ENCODE data around the gene ARHGEF40. TPM values are rescaled to one million over a fixed set of nuclear protein-coding genes. Genes with fewer than 3 reads are reported as not detected.

Gene ARHGEF40
- total and polyA plus RNA-seq, 2 donors (not counting 1 experiment from before 2014, with no cell fraction given), result 1.0 to 1.7 TPM

DNA sequence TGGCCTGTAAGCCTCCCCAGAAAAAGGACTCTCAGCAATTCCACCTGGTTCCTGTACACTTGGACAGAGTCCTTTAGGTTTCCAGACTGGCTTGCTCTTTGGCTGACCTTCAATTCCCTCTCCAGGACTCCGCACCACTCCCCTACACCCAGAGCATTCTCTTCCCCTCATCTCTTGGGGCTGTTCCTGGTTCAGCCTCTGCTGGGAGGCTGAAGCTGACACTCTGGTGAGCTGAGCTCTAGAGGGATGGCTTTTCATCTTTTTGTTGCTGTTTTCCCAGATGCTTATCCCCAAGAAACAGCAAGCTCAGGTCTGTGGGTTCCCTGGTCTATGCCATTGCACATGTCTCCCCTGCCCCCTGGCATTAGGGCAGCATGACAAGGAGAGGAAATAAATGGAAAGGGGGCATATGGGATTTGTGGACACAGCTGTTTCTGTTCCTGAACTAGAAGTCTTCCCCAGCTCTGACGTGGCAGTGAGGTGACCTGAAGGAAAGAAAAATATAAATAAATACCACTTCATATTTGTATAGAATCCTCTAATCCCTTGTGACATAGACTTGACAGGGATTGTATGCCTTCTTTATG lies 26.6 kb upstream of the ARHGEF40 start:
- no peak overlapping the region for H3K4me3 Mint-ChIP-seq
- POLR2A ChIA-PET, result no interaction called here
- H4K20me1 ChIP-seq (ENCODE audit: control insufficient read depth, insufficient read depth, low read length, poor library complexity, severe bottlenecking), result no peaks in the 10 kb centered on the region
- H3K9ac ChIP-seq (ENCODE audit: low read length), result no peak overlapping the region
- peaks cover 54% of the 10 kb centered on the region for H3K27me3 Mint-ChIP-seq
- CTCF ChIA-PET, result interaction anchor here (1.0 to 7.2 kb wide), 4 partner anchors 11 to 61 kb away, joined by 3 to 305 read pairs (median 4); no protein-coding TSS in a partner anchor
- no peaks in the 10 kb centered on the region for H3K9me3 ChIP-seq (ENCODE audit: control extremely low read depth in 1 of 3, control insufficient read depth in 2 of 3, insufficient read depth in 1 of 3, low read length in 2 of 3)
- no peak overlapping the region for H3K27ac Mint-ChIP-seq
- no peak overlapping the region for H3K4me3 ChIP-seq (ENCODE audit: control extremely low read depth in 1 of 5, extremely low read depth in 1 of 5, insufficient read depth in 1 of 5, low read depth in 2 of 5, low read length in 4 of 5)
- intact Hi-C loops (cut with micrococcal nuclease), result no loop called here
- TF ChIP-seq, protein P1, sequence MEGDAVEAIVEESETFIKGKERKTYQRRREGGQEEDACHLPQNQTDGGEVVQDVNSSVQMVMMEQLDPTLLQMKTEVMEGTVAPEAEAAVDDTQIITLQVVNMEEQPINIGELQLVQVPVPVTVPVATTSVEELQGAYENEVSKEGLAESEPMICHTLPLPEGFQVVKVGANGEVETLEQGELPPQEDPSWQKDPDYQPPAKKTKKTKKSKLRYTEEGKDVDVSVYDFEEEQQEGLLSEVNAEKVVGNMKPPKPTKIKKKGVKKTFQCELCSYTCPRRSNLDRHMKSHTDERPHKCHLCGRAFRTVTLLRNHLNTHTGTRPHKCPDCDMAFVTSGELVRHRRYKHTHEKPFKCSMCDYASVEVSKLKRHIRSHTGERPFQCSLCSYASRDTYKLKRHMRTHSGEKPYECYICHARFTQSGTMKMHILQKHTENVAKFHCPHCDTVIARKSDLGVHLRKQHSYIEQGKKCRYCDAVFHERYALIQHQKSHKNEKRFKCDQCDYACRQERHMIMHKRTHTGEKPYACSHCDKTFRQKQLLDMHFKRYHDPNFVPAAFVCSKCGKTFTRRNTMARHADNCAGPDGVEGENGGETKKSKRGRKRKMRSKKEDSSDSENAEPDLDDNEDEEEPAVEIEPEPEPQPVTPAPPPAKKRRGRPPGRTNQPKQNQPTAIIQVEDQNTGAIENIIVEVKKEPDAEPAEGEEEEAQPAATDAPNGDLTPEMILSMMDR (IDR thresholded peaks at IDR 0.05), result no peak
- TF ChIP-seq EZH2 (IDR thresholded peaks at IDR 0.05; ENCODE audit: borderline replicate concordance, insufficient read depth, low read depth, low read length, poor library complexity, severe bottlenecking), result no peak
- H3K36me3 ChIP-seq (replicated peaks in 1 of 2; ENCODE audit: control extremely low read depth in 1 of 2, control insufficient read depth in 1 of 2, extremely low read depth in 1 of 2, insufficient read depth in 2 of 2, low read length in 1 of 2), result no peaks in the 10 kb centered on the region
- no peaks in the 10 kb centered on the region for H3K4me1 Mint-ChIP-seq
- no peak overlapping the region for H2AFZ ChIP-seq (ENCODE audit: insufficient read depth, low read depth, low read length, poor library complexity, severe bottlenecking)
- no peaks in the 10 kb centered on the region for H3K4me1 ChIP-seq (ENCODE audit: control insufficient read depth in 2 of 2, insufficient read depth in 2 of 2, low read length in 2 of 2)
- DNase-seq, result no peak
- WGBS (ENCODE audit: insufficient coverage), result 83% methylated on average over 1 of the region's 2 CpGs
- no peaks in the 10 kb centered on the region for H3K79me2 ChIP-seq (ENCODE audit: control insufficient read depth, insufficient read depth, low read length)
- ATAC-seq (ENCODE audit: low read depth), result no peak
- H3K4me2 ChIP-seq (replicated peaks; ENCODE audit: low read depth, low read length, poor library complexity, severe bottlenecking), result no peak overlapping the region
- peaks cover 0 to 4% (median 0%) of the 10 kb centered on the region in 4 experiments for H3K27me3 ChIP-seq (replicated peaks in 1 of 4; ENCODE audit: control extremely low read depth in 1 of 4, control insufficient read depth in 3 of 4, insufficient read depth in 4 of 4, low read length in 3 of 4)
- no peaks in the 10 kb centered on the region for H3K9me3 Mint-ChIP-seq (ENCODE audit: insufficient read depth)
- H3K27ac ChIP-seq (ENCODE audit: low read length in 2 of 2), result no peak overlapping the region

DNA sequence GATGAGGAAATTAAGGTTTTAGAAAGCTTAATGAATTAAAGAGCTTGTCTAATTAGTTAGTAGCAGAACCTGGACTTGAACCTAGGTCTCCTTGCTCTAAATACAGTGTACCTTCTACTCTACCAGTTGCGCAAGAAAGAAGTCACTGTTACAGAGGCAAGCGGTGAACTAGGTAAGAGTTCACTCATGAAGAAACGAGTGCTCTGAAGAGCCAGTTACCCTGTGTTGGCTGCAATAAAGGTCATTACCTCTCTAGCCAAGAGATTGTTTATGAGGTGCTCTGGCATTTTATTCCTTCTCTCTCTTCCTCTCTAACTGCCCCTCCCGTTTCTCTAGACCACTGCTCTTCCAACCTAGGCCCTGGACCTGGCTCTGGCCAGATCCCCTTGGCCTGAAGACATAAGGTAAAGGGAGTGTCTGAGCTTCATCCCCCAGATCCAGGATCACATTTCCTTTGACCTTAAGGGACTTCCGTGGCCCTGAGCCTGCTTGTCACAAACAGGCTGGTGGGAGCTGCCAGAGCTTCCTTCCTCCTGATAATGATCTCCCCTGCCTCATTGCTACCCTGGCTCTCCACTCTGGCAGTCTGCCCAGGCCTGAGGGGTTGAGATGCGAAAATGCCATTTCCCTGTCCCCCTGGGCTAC lies 26.0 kb upstream of the ARHGEF40 start:
- no peaks in the 10 kb centered on the region for H3K4me1 ChIP-seq (ENCODE audit: control insufficient read depth in 2 of 2, insufficient read depth in 2 of 2, low read length in 2 of 2)
- CTCF ChIA-PET, result interaction anchor here (1.0 to 7.2 kb wide), 4 partner anchors 12 to 61 kb away, joined by 3 to 305 read pairs (median 4); no protein-coding TSS in a partner anchor
- intact Hi-C loops (cut with micrococcal nuclease), result no loop called here
- H3K4me2 ChIP-seq (replicated peaks; ENCODE audit: low read depth, low read length, poor library complexity, severe bottlenecking), result no peak overlapping the region
- H3K4me3 ChIP-seq (ENCODE audit: control extremely low read depth in 1 of 5, extremely low read depth in 1 of 5, insufficient read depth in 1 of 5, low read depth in 2 of 5, low read length in 4 of 5), result no peak overlapping the region
- peaks cover 0 to 7% (median 0%) of the 10 kb centered on the region in 4 experiments for H3K27me3 ChIP-seq (replicated peaks in 1 of 4; ENCODE audit: control extremely low read depth in 1 of 4, control insufficient read depth in 3 of 4, insufficient read depth in 4 of 4, low read length in 3 of 4)
- H3K79me2 ChIP-seq (ENCODE audit: control insufficient read depth, insufficient read depth, low read length), result no peaks in the 10 kb centered on the region
- Mint-ChIP-seq H3K27ac (no peak overlapping the region), H3K4me3 (no peak overlapping the region), H3K27me3 (peaks cover 57% of the 10 kb centered on the region), H3K9me3 (ENCODE audit: insufficient read depth) (no peaks in the 10 kb centered on the region), H3K4me1 (no peaks in the 10 kb centered on the region)
- TF ChIP-seq, protein P1 (IDR thresholded peaks at IDR 0.05), result no peak
- no peak for TF ChIP-seq EZH2 (IDR thresholded peaks at IDR 0.05; ENCODE audit: borderline replicate concordance, insufficient read depth, low read depth, low read length, poor library complexity, severe bottlenecking)
- no peak overlapping the region for H2AFZ ChIP-seq (ENCODE audit: insufficient read depth, low read depth, low read length, poor library complexity, severe bottlenecking)
- no peak overlapping the region for H3K9ac ChIP-seq (ENCODE audit: low read length)
- ATAC-seq (ENCODE audit: low read depth) (no peak), DNase-seq (no peak)
- no peaks in the 10 kb centered on the region for H3K36me3 ChIP-seq (replicated peaks in 1 of 2; ENCODE audit: control extremely low read depth in 1 of 2, control insufficient read depth in 1 of 2, extremely low read depth in 1 of 2, insufficient read depth in 2 of 2, low read length in 1 of 2)
- no peak overlapping the region for H3K27ac ChIP-seq (ENCODE audit: low read length in 2 of 2)
- H4K20me1 ChIP-seq (ENCODE audit: control insufficient read depth, insufficient read depth, low read length, poor library complexity, severe bottlenecking), result no peaks in the 10 kb centered on the region
- no peaks in the 10 kb centered on the region for H3K9me3 ChIP-seq (ENCODE audit: control extremely low read depth in 1 of 3, control insufficient read depth in 2 of 3, insufficient read depth in 1 of 3, low read length in 2 of 3)
- 39% methylated on average over 3 of the region's 6 CpGs for WGBS (ENCODE audit: insufficient coverage)
- POLR2A ChIA-PET, result no interaction called here

All from B cell (primary cell).